NCI-H1105 treated with DMSO at 0.1 percent for 48 hours (cell line): ENCODE data around the gene PDRG1.
A peak's percentile ranks its signal among the peaks of the same experiment; 100 is the strongest.
"Not testable (repeated sequence)": the region's sequence is repeated elsewhere in the genome, so short reads cannot be mapped to it uniquely, and the experiment has no call there.

Experiments
- DNase-seq: peaks from one replicate; lab custom pipeline; 2025; lab: John Stamatoyannopoulos, UW

The PDRG1 gene

GRCh38 chr20:31926493-31926892 lies 25.4 kb downstream of the PDRG1 start:
- no peak for DNase-seq

- no peak for DNase-seq
Observed at GRCh38 chr20:31925631-31926030, 26.2 kb downstream of the PDRG1 start.

GRCh38 chr20:31924561-31924960 lies 27.3 kb downstream of the PDRG1 start:
- no peak for DNase-seq

GRCh38 chr20:31923388-31924331 lies 28.2 kb downstream of the PDRG1 start:
- no peak for DNase-seq

- no peak for DNase-seq
Observed at GRCh38 chr20:31922588-31922987, 29.3 kb downstream of the PDRG1 start.

- no peak for DNase-seq
Observed at GRCh38 chr20:31922181-31922580, 29.7 kb downstream of the PDRG1 start.

- DNase-seq = not testable (repeated sequence)
Observed at GRCh38 chr20:31921480-31921879, 30.4 kb downstream of the PDRG1 start.

- no peak for DNase-seq
Observed at GRCh38 chr20:31920275-31920855, 31.5 kb downstream of the PDRG1 start.

- DNase-seq = no peak
Observed at GRCh38 chr20:31919410-31920155, 32.3 kb downstream of the PDRG1 start.

- no peak for DNase-seq
Observed at GRCh38 chr20:31918466-31919105, 33.3 kb downstream of the PDRG1 start.

- DNase-seq = peak; percentile 18
Observed at GRCh38 chr20:31917962-31918412, 33.9 kb downstream of the PDRG1 start.

GRCh38 chr20:31916708-31917107 lies 35.1 kb downstream of the PDRG1 start:
- no peak for DNase-seq

GRCh38 chr20:31915491-31916280 lies 36.2 kb downstream of the PDRG1 start:
- no peak for DNase-seq

- no peak for DNase-seq
Observed at GRCh38 chr20:31914170-31914569, 37.7 kb downstream of the PDRG1 start.

- DNase-seq = no peak
Observed at GRCh38 chr20:31913431-31914157, 38.3 kb downstream of the PDRG1 start.

GRCh38 chr20:31910071-31910803 lies 41.6 kb downstream of the PDRG1 start:
- DNase-seq = no peak

- DNase-seq = no peak
Observed at GRCh38 chr20:31909253-31910070, 42.4 kb downstream of the PDRG1 start.

- no peak for DNase-seq
Observed at GRCh38 chr20:31908424-31908823, 43.4 kb downstream of the PDRG1 start.

GRCh38 chr20:31908016-31908415 lies 43.8 kb downstream of the PDRG1 start:
- no peak for DNase-seq
